ENCODE data around the gene ETDB.

ETDB gene

DNA sequence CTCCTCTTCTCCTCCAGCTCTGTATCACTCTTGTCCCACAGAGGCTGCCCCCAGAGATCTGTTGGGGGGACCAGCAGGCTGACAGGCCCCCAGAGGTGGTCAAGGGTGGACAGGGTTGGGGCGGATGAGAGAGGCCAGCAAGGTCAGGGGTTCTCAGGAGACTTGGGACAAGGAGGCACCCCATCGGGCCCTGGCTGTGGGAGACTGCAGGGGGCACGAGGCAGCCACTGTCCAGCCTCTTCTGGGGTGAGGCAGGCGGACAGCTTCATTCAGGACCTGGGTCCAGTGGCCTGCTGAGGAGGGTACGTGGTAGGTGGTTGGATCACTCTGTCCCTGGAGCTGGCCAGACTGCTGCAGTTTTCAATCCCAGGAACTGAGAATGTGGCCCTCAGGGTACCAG, 24.6 kb downstream of the ETDB start:
- TF ChIP-seq, protein P1, sequence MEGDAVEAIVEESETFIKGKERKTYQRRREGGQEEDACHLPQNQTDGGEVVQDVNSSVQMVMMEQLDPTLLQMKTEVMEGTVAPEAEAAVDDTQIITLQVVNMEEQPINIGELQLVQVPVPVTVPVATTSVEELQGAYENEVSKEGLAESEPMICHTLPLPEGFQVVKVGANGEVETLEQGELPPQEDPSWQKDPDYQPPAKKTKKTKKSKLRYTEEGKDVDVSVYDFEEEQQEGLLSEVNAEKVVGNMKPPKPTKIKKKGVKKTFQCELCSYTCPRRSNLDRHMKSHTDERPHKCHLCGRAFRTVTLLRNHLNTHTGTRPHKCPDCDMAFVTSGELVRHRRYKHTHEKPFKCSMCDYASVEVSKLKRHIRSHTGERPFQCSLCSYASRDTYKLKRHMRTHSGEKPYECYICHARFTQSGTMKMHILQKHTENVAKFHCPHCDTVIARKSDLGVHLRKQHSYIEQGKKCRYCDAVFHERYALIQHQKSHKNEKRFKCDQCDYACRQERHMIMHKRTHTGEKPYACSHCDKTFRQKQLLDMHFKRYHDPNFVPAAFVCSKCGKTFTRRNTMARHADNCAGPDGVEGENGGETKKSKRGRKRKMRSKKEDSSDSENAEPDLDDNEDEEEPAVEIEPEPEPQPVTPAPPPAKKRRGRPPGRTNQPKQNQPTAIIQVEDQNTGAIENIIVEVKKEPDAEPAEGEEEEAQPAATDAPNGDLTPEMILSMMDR (IDR thresholded peaks at IDR 0.05) = no peak
- H3K4me3 ChIP-seq (ENCODE audit: low read depth, low read length) = no peak overlapping the region
- H3K4me2 ChIP-seq (ENCODE audit: low read length) = no peak overlapping the region
- peaks cover 10% of the 10 kb centered on the region for H3K4me1 ChIP-seq
- no peaks in the 10 kb centered on the region for H3K79me2 ChIP-seq
- no peak overlapping the region for H3K9ac ChIP-seq
- no peaks in the 10 kb centered on the region for H3K9me3 ChIP-seq (ENCODE audit: control insufficient read depth, low read length)
- no peak overlapping the region for H3K27ac ChIP-seq
- no peak overlapping the region for H2AFZ ChIP-seq
- no peaks in the 10 kb centered on the region for H3K36me3 ChIP-seq (ENCODE audit: control insufficient read depth, insufficient read depth, low read length)
- no peaks in the 10 kb centered on the region for H3K27me3 ChIP-seq (ENCODE audit: control insufficient read depth, insufficient read depth, low read length)

DNA sequence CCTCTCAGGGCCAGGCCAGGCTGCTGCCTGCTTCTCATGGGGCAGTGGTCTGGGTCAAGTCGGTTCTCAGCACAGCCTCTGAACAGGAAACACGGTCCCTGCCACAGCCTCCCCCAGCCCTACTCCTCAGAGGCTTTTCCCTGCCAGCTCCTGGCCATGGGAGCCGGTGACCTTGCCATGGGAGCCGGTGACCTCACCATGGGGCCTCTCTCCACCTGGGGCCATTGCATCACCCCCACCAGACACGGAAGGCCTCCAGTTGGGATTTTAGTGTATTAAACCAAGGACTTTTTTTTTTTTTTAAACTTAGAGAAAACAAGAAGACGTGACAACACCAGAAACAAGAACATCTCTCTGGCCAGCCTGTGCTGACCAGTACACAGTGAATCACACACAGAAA, 25.6 kb downstream of the ETDB start:
- no peaks in the 10 kb centered on the region for H3K9me3 ChIP-seq (ENCODE audit: control insufficient read depth, low read length)
- H3K4me2 ChIP-seq (ENCODE audit: low read length) = no peak overlapping the region
- H3K4me3 ChIP-seq (ENCODE audit: low read depth, low read length) = no peak overlapping the region
- no peaks in the 10 kb centered on the region for H3K79me2 ChIP-seq
- H3K9ac ChIP-seq = no peak overlapping the region
- TF ChIP-seq, protein P1 (IDR thresholded peaks at IDR 0.05) = no peak
- H3K4me1 ChIP-seq = peaks cover 10% of the 10 kb centered on the region
- H3K27me3 ChIP-seq (ENCODE audit: control insufficient read depth, insufficient read depth, low read length) = no peaks in the 10 kb centered on the region
- H3K27ac ChIP-seq = peak overlapping the region; percentile 47
- no peaks in the 10 kb centered on the region for H3K36me3 ChIP-seq (ENCODE audit: control insufficient read depth, insufficient read depth, low read length)
- H2AFZ ChIP-seq = no peak overlapping the region

- Histone ChIP-seq H3K4me3 (ENCODE audit: low read depth, low read length) (no peak overlapping the region), H3K4me1 (peaks cover under 1% of the 10 kb centered on the region), H3K4me2 (ENCODE audit: low read length) (no peak overlapping the region), H2AFZ (no peak overlapping the region), H3K9ac (no peak overlapping the region), H3K27me3 (ENCODE audit: control insufficient read depth, insufficient read depth, low read length) (no peaks in the 10 kb centered on the region), H3K27ac (no peak overlapping the region), H3K36me3 (ENCODE audit: control insufficient read depth, insufficient read depth, low read length) (no peaks in the 10 kb centered on the region), H3K9me3 (ENCODE audit: control insufficient read depth, low read length) (no peaks in the 10 kb centered on the region), H3K79me2 (no peaks in the 10 kb centered on the region)
- TF ChIP-seq, protein P1 (IDR thresholded peaks at IDR 0.05) = no peak
These were observed 31.2 kb downstream of the ETDB start for GRCh38 chrX:135089126-135089525.

- no peaks in the 10 kb centered on the region for H3K27me3 ChIP-seq (ENCODE audit: control insufficient read depth, insufficient read depth, low read length)
- H3K4me2 ChIP-seq (ENCODE audit: low read length) = no peak overlapping the region
- no peaks in the 10 kb centered on the region for H3K79me2 ChIP-seq
- H3K9ac ChIP-seq = no peak overlapping the region
- no peaks in the 10 kb centered on the region for H3K36me3 ChIP-seq (ENCODE audit: control insufficient read depth, insufficient read depth, low read length)
- H3K27ac ChIP-seq = no peak overlapping the region
- TF ChIP-seq, protein P1 (IDR thresholded peaks at IDR 0.05) = no peak
- no peak overlapping the region for H2AFZ ChIP-seq
- no peaks in the 10 kb centered on the region for H3K4me1 ChIP-seq
- H3K4me3 ChIP-seq (ENCODE audit: low read depth, low read length) = no peak overlapping the region
- H3K9me3 ChIP-seq (ENCODE audit: control insufficient read depth, low read length) = no peaks in the 10 kb centered on the region
These were observed 32.5 kb downstream of the ETDB start for GRCh38 chrX:135087867-135088266.

DNA sequence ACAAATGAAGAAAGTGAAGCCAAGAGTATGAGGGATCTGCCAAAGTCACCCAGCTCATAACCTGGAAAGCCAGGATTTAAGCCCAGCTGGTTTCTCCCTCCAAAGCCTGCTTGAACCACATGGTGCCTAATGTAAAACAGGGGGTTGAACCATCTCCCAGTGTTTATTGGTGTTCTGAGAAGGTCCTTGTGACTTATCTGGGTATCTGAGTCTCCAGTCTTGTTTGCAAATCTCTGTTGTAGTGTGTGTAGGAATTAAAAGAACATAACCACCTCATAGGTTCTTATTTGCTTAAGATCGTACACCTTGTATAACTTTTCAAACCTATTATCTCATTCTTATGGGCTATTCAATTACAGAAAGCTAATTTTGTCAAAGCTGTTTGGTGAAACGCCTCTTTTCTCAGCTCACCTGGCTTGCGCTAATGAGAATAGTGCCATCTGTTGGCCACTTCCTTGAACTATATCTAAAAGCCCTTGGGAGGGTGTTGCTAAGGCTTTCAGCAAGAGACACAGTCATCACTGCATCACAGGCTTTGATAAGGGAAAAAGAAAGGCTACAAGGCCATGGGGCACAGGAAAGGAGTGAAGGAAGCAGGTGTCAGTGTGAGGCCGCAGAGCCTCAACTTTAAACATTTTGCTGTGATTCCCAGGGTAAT, 34.0 kb downstream of the ETDB start:
- Histone ChIP-seq H3K4me1 (no peaks in the 10 kb centered on the region), H3K9ac (no peak overlapping the region), H3K4me2 (ENCODE audit: low read length) (no peak overlapping the region), H3K36me3 (ENCODE audit: control insufficient read depth, insufficient read depth, low read length) (no peaks in the 10 kb centered on the region), H3K4me3 (ENCODE audit: low read depth, low read length) (no peak overlapping the region), H3K79me2 (no peaks in the 10 kb centered on the region), H3K27ac (no peak overlapping the region), H3K27me3 (ENCODE audit: control insufficient read depth, insufficient read depth, low read length) (no peaks in the 10 kb centered on the region), H2AFZ (peak overlapping the region; percentile 50), H3K9me3 (ENCODE audit: control insufficient read depth, low read length) (no peaks in the 10 kb centered on the region)
- TF ChIP-seq, protein P1 (IDR thresholded peaks at IDR 0.05) = peak; percentile 57
